H1 (cell line): ENCODE results near the gene TAS1R1. TPM values are rescaled to one million over a fixed set of nuclear protein-coding genes. Genes with fewer than 3 reads are reported as not detected.

ENCODE experiments used
- CTCF ChIA-PET: fragments of 300-600 bp; sonication (Branson Sonifier 250); formaldehyde crosslinking; loops from one replicate; lab custom pipeline; 2021; ENCODE audit not compliant: partially characterized antibody; lab: Charles Lee
- POLR2A ChIA-PET: fragments of 300-600 bp; sonication (Branson Sonifier 250); formaldehyde crosslinking; loops from one replicate; lab custom pipeline; 2021; ENCODE audit warnings: inconsistent platforms; ENCODE audit not compliant: partially characterized antibody; lab: Charles Lee
- DNase-seq, 2 experiments: peaks; one replicate each; pipeline versions ENCODE4 v3.0.0 to v3.0.0-alpha.2; 2010 to 2022; ENCODE audit warnings: low spot score in 2 of 2, low read depth in 1 of 2, mixed read lengths in 1 of 2
- FAIRE-seq: peaks from 2 replicates; lab custom pipeline; 2011; peaks lifted over from hg19 to GRCh38; lab: Jason Lieb, UNC
- H2AFZ ChIP-seq: 2 replicates; pipeline ENCODE4 v1.8.1; 2012; ENCODE audit warnings: low read length, inconsistent platforms
- H2AK5ac ChIP-seq: 2 replicates; pipeline ENCODE4 v1.6.1; 2013; ENCODE audit warnings: low read depth, low read length
- H2BK120ac ChIP-seq: replicated peaks from 2 replicates; pipeline ENCODE3; 2013; ENCODE audit warnings: low read depth, low read length, inconsistent platforms
- H2BK12ac ChIP-seq: 2 replicates; pipeline ENCODE4 v1.6.1; 2013; ENCODE audit warnings: low read depth, low read length
- H2BK15ac ChIP-seq: 2 replicates; pipeline ENCODE4 v1.6.1; 2013; ENCODE audit warnings: low read length
- H2BK20ac ChIP-seq: 2 replicates; pipeline ENCODE4 v1.6.1; 2013; ENCODE audit warnings: low read length
- H2BK5ac ChIP-seq: 2 replicates; pipeline ENCODE4 v1.6.1; 2013; ENCODE audit warnings: low read depth, low read length
- H3K14ac ChIP-seq: 2 replicates; pipeline ENCODE4 v1.6.1; 2013; ENCODE audit warnings: inconsistent platforms; ENCODE audit not compliant: insufficient read length
- H3K18ac ChIP-seq: 2 replicates; pipeline ENCODE4 v1.6.1; 2013; ENCODE audit warnings: low read length; ENCODE audit errors: extremely low read depth
- H3K23ac ChIP-seq: 2 replicates; pipeline ENCODE4 v1.6.1; 2013; ENCODE audit warnings: inconsistent platforms; ENCODE audit not compliant: insufficient read length
- H3K23me2 ChIP-seq: 2 replicates; pipeline ENCODE4 v1.6.1; 2013; ENCODE audit warnings: low read depth, low read length
- H3K27ac ChIP-seq: 2 replicates; pipeline ENCODE4 v1.6.1; 2011; ENCODE audit warnings: low read depth, low read length, inconsistent platforms
- H3K27me3 ChIP-seq, 4 experiments: replicated peaks in 1 of 4; 1 replicate in 1 of 4; 2 replicates in 3 of 4; pipeline versions ENCODE4 v1.6.1 to v1.8.1; 2011 to 2013; ENCODE audit warnings: low read length in 3 of 4, mild to moderate bottlenecking in 3 of 4, inconsistent platforms in 2 of 4, mixed read lengths in 2 of 4, moderate library complexity in 1 of 4; ENCODE audit not compliant: control insufficient read depth in 3 of 4, insufficient read depth in 3 of 4; ENCODE audit errors: extremely low read depth in 1 of 4
- H3K36me3 ChIP-seq, 4 experiments: 2 replicates each; pipeline versions ENCODE4 v1.6.1 to v1.8.1; 2011 to 2013; ENCODE audit warnings: mild to moderate bottlenecking in 4 of 4, low read length in 3 of 4, moderate library complexity in 2 of 4, control low read depth in 1 of 4, inconsistent platforms in 1 of 4; ENCODE audit not compliant: insufficient read depth in 4 of 4, control insufficient read depth in 2 of 4
- H3K4ac ChIP-seq: replicated peaks from 2 replicates; pipeline ENCODE3; 2013; ENCODE audit warnings: low read length, low read depth, mixed read lengths, inconsistent platforms; ENCODE audit not compliant: insufficient read length
- H3K4me1 ChIP-seq, 4 experiments: replicated peaks in 1 of 4; 1 replicate in 1 of 4; 2 replicates in 3 of 4; pipeline versions ENCODE4 v1.6.1 to v1.8.1; 2011 to 2013; ENCODE audit warnings: low read length in 3 of 4, inconsistent platforms in 2 of 4, mixed read lengths in 1 of 4; ENCODE audit not compliant: insufficient read depth in 4 of 4, control insufficient read depth in 3 of 4
- H3K4me2 ChIP-seq, 2 experiments: 2 replicates each; pipeline versions ENCODE4 v1.6.1 to v1.8.1; 2011 to 2013; ENCODE audit warnings: low read depth in 2 of 2, low read length in 2 of 2, control low read depth in 1 of 2, inconsistent platforms in 1 of 2, mild to moderate bottlenecking in 1 of 2; ENCODE audit not compliant: insufficient read depth in 1 of 2
- H3K4me3 ChIP-seq, 4 experiments: fragments of 200-600, 300-600 bp in 1 of 4; sonication (generic), shearing (Covaris generic), sonication (Bioruptor Twin) in 1 of 4; 2 replicates each; pipeline versions ENCODE4 v1.5.1 to v1.8.1; 2011 to 2016; ENCODE audit warnings: low read length in 4 of 4, low read depth in 3 of 4, control low read depth in 2 of 4, inconsistent platforms in 2 of 4, mild to moderate bottlenecking in 2 of 4, mixed read lengths in 1 of 4, moderate library complexity in 1 of 4; ENCODE audit not compliant: insufficient read depth in 2 of 4; ENCODE audit errors: extremely low read depth in 1 of 4
- H3K56ac ChIP-seq: replicated peaks from 2 replicates; pipeline ENCODE3; 2013; ENCODE audit warnings: low read depth, mild to moderate bottlenecking, mixed read lengths, low read length, inconsistent platforms; ENCODE audit not compliant: insufficient read length
- H3K79me1 ChIP-seq: 2 replicates; pipeline ENCODE4 v1.6.1; 2013; ENCODE audit warnings: low read depth, low read length, control low read depth
- H3K79me2 ChIP-seq, 2 experiments: 2 replicates each; pipeline versions ENCODE4 v1.6.1 to v1.8.1; 2012 to 2013; ENCODE audit warnings: low read length in 2 of 2, mild to moderate bottlenecking in 2 of 2, inconsistent platforms in 1 of 2; ENCODE audit not compliant: insufficient read depth in 2 of 2, control insufficient read depth in 1 of 2
- H3K9ac ChIP-seq, 4 experiments: replicated peaks in 1 of 4; 1 replicate in 1 of 4; 2 replicates in 3 of 4; pipeline versions ENCODE4 v1.6.1 to v1.8.1; 2011 to 2013; ENCODE audit warnings: low read depth in 3 of 4, low read length in 3 of 4, control low read depth in 2 of 4, mild to moderate bottlenecking in 2 of 4, moderate library complexity in 2 of 4, inconsistent platforms in 1 of 4; ENCODE audit errors: extremely low read depth in 1 of 4
- H3K9me3 ChIP-seq, 2 experiments: 2 replicates each; pipeline versions ENCODE4 v1.6.1 to v1.8.1; 2012 to 2013; ENCODE audit warnings: mild to moderate bottlenecking in 2 of 2, moderate library complexity in 2 of 2, control low read depth in 1 of 2, inconsistent platforms in 1 of 2, low read depth in 1 of 2, low read length in 1 of 2, mixed read lengths in 1 of 2; ENCODE audit not compliant: insufficient read depth in 2 of 2
- H4K20me1 ChIP-seq, 2 experiments: replicated peaks in 1 of 2; 2 replicates each; pipeline versions ENCODE3 to v1.8.1; 2011 to 2013; ENCODE audit warnings: inconsistent platforms in 2 of 2, low read length in 2 of 2, mild to moderate bottlenecking in 1 of 2; ENCODE audit not compliant: insufficient read depth in 2 of 2, control insufficient read depth in 1 of 2
- H4K5ac ChIP-seq: 2 replicates; pipeline ENCODE4 v1.6.1; 2013; ENCODE audit warnings: low read length, low read depth, mixed read lengths, inconsistent platforms; ENCODE audit not compliant: insufficient read length
- H4K8ac ChIP-seq: 2 replicates; pipeline ENCODE4 v1.8.0; 2013; ENCODE audit warnings: mild to moderate bottlenecking, moderate library complexity, low read length, inconsistent platforms; ENCODE audit not compliant: insufficient read depth; ENCODE audit errors: extremely low read depth
- H4K91ac ChIP-seq: replicated peaks from 2 replicates; pipeline ENCODE3; 2013; ENCODE audit warnings: low read length, mixed read lengths, inconsistent platforms; ENCODE audit not compliant: insufficient read length
- CEBPB ChIP-seq: IDR thresholded peaks from 2 replicates; pipeline ENCODE4 v1.6.1; 2012; ENCODE audit warnings: low read depth, low read length
- POU5F1 ChIP-seq: IDR thresholded peaks from 2 replicates; pipeline ENCODE4 v1.6.1; 2011; ENCODE audit warnings: low read depth, mild to moderate bottlenecking, low read length, moderate library complexity
- WGBS, 2 experiments: shearing (Covaris generic) in 1 of 2; methylation state at CpG; one replicate each; pipeline versions ENCODE4 v1.1.6 to v1.1.7; 2013 to 2015; ENCODE audit warnings: low lambda C conversion rate in 2 of 2, mixed read lengths in 2 of 2, inconsistent platforms in 1 of 2, low coverage in 1 of 2, missing lambda C conversion rate in 1 of 2; ENCODE audit not compliant: insufficient replicate concordance in 2 of 2, insufficient coverage in 1 of 2, insufficient read length in 1 of 2; ENCODE audit errors: extremely low coverage in 1 of 2, missing lambda C conversion rate in 1 of 2; 5-methylcytosine and 5-hydroxymethylcytosine counted together
- polyA plus RNA-seq, 7 experiments: library from polyadenylated mRNA; depleted of rRNA in 3 of 7; stranded (reverse) in 5 of 7; unstranded in 2 of 7; fragments of >200 nt in 5 of 7; fragments of 200-250 nt in 2 of 7; gene quantifications; 1 replicate in 5 of 7; 2 replicates in 1 of 7; 4 replicates in 1 of 7; pipeline versions ENCODE4 v1.2.1 to v1.2.3, GENCODE V29; 2011 to 2013; ENCODE audit warnings: missing spikeins in 2 of 7, mixed read lengths in 2 of 7
- small RNA-seq: library from polyadenylated mRNA; stranded (forward); fragments of <200 nt; extraction: miRNeasy Mini kit (QIAGEN cat#:217004); gene quantifications from one replicate; pipeline ENCODE3, GENCODE V24; 2013; ENCODE audit not compliant: insufficient read depth
- total RNA-seq: library from RNA; stranded (reverse); fragmentation: NEBNext Ultra II Directional; extraction: Animal tissue kit (Norgen Biotek cat#: 25700); gene quantifications from 2 replicates; pipeline ENCODE4 v1.2.1, GENCODE V29; 2021

TAS1R1 gene
- total and polyA plus RNA-seq, 2 of the 8 experiments (the other 6 are each of a cell fraction or from before 2014, with no cell fraction given): 0.26 TPM; not detected in 1

GRCh38 chr1:6628971-6629479 is 73.9 kb downstream of the TAS1R1 start:
- Histone ChIP-seq H3K27ac (no peak overlapping the region), H3K79me1 (peaks cover 2% of the 10 kb centered on the region; the same call in 1 of the 2 replicates), H4K91ac (no peak overlapping the region), H3K79me2 (peaks cover 0 to 11% of the 10 kb centered on the region in 2 experiments; a peak in 3 of 4 replicates), H3K18ac (no peak overlapping the region), H3K56ac (no peak overlapping the region), H4K20me1 (peaks cover under 1 to 11% of the 10 kb centered on the region in 2 experiments), H2BK20ac (no peak overlapping the region), H4K8ac (no peak overlapping the region), H2BK15ac (no peak overlapping the region), H3K4ac (no peak overlapping the region), H3K27me3 (no peaks in the 10 kb centered on the region), H3K23ac (no peak overlapping the region), H3K9me3 (no peaks in the 10 kb centered on the region), H3K4me3 (no peak overlapping the region), H3K4me2 (no peak overlapping the region), H2BK120ac (no peak overlapping the region), H3K14ac (no peak overlapping the region), H2BK5ac (no peak overlapping the region), H3K36me3 (peaks cover 0 to 21% (median 2%) of the 10 kb centered on the region in 4 experiments; a peak in 5 of 8 replicates), H4K5ac (no peak overlapping the region), H2AFZ (no peak overlapping the region), H3K9ac (no peak overlapping the region), H2BK12ac (no peak overlapping the region), H3K4me1 (0 out of 7 replicates have a peak, but pooled peaks cover 0 to 2% (median 0%) of the 10 kb centered on the region in 4 experiments), H2AK5ac (no peak overlapping the region), H3K23me2 (no peaks in the 10 kb centered on the region; the same call in 1 of the 2 replicates)
- 89% methylated on average over 12 of the region's 12 CpGs; no CpG with 5 or more reads in 1 of the 2 experiments for WGBS, 2 experiments
- ChIA-PET POLR2A (interaction anchor here (0.8 to 14.3 kb wide), 2 partner anchors 11 to 29 kb away, joined by 3 to 175 read pairs; partner anchors contain the start of gene KLHL21), CTCF (interaction anchor here (0.8 to 2.7 kb wide), 3 partner anchors 8 to 17 kb away, joined by 3 to 10 read pairs (median 4); no protein-coding TSS in a partner anchor)
- no peak for FAIRE-seq
- TF ChIP-seq CEBPB: no peak
- TF ChIP-seq POU5F1: no peak
- DNase-seq: no peak

Small RNA genes within 50 kb of the gene (small RNA-seq; reads per million reads assigned to genes)
- not detected for gene RNU6-731P

Other genes with a start within 250 kb of the TAS1R1 start
- gene ACOT7, start 161.5 kb upstream of the TAS1R1 start, total RNA-seq: 150 and 151 TPM in 2 replicates
- 214 and 263 TPM in 2 replicates for gene ACOT7, start 161.5 kb upstream of the TAS1R1 start, polyA plus RNA-seq (2011; rRNA removed)
- gene HES2, start 135.4 kb upstream of the TAS1R1 start, total RNA-seq: 0.15 and 0.36 TPM in 2 replicates
- gene HES2, start 135.4 kb upstream of the TAS1R1 start, polyA plus RNA-seq (2011; rRNA removed): 0.53 and 0.86 TPM in 2 replicates
- 14.8 and 16.3 TPM in 2 replicates for gene ESPN, start 130.5 kb upstream of the TAS1R1 start, total RNA-seq
- gene ESPN, start 130.5 kb upstream of the TAS1R1 start, polyA plus RNA-seq (2011; rRNA removed): 5.2 and 13.4 TPM in 2 replicates
- gene TNFRSF25, start 89.1 kb upstream of the TAS1R1 start, total RNA-seq: 9.3 and 10.7 TPM in 2 replicates
- 19.5 and 26.1 TPM in 2 replicates for gene TNFRSF25, start 89.1 kb upstream of the TAS1R1 start, polyA plus RNA-seq (2011; rRNA removed)
- gene PLEKHG5, start 63.6 kb upstream of the TAS1R1 start, total RNA-seq: 12.5 and 13.8 TPM in 2 replicates
- gene PLEKHG5, start 63.6 kb upstream of the TAS1R1 start, polyA plus RNA-seq (2011; rRNA removed): 10.4 and 16.8 TPM in 2 replicates
- 38.1 and 42.9 TPM in 2 replicates for gene NOL9, start 794 bp upstream of the TAS1R1 start, total RNA-seq
- 11.6 and 17.1 TPM in 2 replicates for gene NOL9, start 794 bp upstream of the TAS1R1 start, polyA plus RNA-seq (2011; rRNA removed)
- 21.4 and 28.2 TPM in 2 replicates for gene ZBTB48, start 24.7 kb downstream of the TAS1R1 start, total RNA-seq
- gene ZBTB48, start 24.7 kb downstream of the TAS1R1 start, polyA plus RNA-seq (2011; rRNA removed): 28.8 and 35.7 TPM in 2 replicates
- 22.1 and 22.3 TPM in 2 replicates for gene KLHL21, start 47.6 kb downstream of the TAS1R1 start, total RNA-seq
- gene KLHL21, start 47.6 kb downstream of the TAS1R1 start, polyA plus RNA-seq (2011; rRNA removed): 11.9 and 25.4 TPM in 2 replicates
- gene PHF13, start 58.4 kb downstream of the TAS1R1 start, total RNA-seq: 38.7 and 39.6 TPM in 2 replicates
- gene PHF13, start 58.4 kb downstream of the TAS1R1 start, polyA plus RNA-seq (2011; rRNA removed): 11.7 and 16.5 TPM in 2 replicates
- 12.4 and 15.3 TPM in 2 replicates for gene THAP3, start 69.6 kb downstream of the TAS1R1 start, total RNA-seq
- 8.2 and 12.9 TPM in 2 replicates for gene THAP3, start 69.6 kb downstream of the TAS1R1 start, polyA plus RNA-seq (2011; rRNA removed)
- gene DNAJC11, start 146.5 kb downstream of the TAS1R1 start, total RNA-seq: 90.9 and 92.8 TPM in 2 replicates
- 43.9 and 64.3 TPM in 2 replicates for gene DNAJC11, start 146.5 kb downstream of the TAS1R1 start, polyA plus RNA-seq (2011; rRNA removed)
- gene CAMTA1, start 230.1 kb downstream of the TAS1R1 start, total RNA-seq: 119 and 131 TPM in 2 replicates
- gene CAMTA1, start 230.1 kb downstream of the TAS1R1 start, polyA plus RNA-seq (2011; rRNA removed): 47.9 and 65.0 TPM in 2 replicates